ENCODE data around the gene FBRSL1.
A peak's percentile ranks its signal among the peaks of the same experiment; 100 is the strongest.

FBRSL1 gene

DNA sequence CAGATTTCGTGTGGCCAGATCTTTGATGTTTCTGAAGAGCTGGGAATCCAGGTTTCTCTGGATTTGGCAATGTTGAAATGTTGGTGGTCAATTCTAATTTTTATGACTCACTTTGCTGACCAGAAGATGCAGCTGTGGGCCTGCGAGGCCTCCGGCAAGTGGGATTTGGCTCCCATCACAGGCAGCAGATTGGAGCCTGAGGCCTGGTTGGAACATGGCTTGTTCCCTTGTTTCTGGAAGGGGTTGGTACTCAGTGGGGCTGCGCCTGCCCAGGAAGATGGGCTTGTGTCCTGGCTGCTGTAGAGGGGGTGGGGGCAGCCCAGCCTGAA lies 23.1 kb downstream of the FBRSL1 start:
- no peak for DNase-seq

DNA sequence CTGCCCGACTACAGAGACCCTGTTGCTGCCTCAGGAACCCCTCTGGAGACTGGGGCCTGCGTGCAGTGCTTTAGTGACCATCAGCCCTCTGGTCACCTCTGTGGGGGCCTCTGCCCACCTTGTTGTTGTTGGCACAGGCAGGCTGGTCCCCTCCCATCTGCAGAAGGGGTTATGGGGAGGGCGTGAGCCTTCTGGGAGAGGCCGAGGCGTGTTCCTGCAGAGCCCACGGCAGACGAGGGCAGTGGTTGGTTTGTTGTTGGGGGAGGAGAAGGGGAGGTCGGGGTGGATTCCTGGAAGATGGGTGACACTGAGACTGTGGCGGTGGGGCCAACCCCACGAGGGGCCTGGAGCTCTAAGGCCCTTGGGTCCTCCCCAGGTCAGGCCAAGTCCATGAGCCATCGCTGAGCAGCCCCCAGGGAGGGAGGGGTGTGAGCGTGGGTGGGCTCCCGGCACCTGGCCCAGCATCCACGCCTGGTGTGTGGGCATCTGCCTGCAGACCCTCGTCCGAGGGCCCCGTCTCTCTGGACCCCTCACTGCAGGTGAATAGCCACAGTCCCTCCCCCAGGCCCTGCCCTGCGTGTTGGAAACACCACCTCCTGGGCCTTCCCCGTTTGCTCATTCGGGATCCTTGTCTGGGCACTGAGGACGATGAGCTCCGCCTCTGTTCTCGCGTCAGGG lies 23.6 kb downstream of the FBRSL1 start:
- DNase-seq, result no peak

GRCh38 chr12:132514216-132514820 lies 24.4 kb downstream of the FBRSL1 start:
- DNase-seq, result no peak

- peak; percentile 24 for DNase-seq
These were observed 24.9 kb downstream of the FBRSL1 start for GRCh38 chr12:132514838-132515237.

- DNase-seq, result no peak
These were observed 26.4 kb downstream of the FBRSL1 start for GRCh38 chr12:132516095-132517012.

- DNase-seq, result no peak
These were observed 27.2 kb downstream of the FBRSL1 start for GRCh38 chr12:132517013-132517739.

DNA sequence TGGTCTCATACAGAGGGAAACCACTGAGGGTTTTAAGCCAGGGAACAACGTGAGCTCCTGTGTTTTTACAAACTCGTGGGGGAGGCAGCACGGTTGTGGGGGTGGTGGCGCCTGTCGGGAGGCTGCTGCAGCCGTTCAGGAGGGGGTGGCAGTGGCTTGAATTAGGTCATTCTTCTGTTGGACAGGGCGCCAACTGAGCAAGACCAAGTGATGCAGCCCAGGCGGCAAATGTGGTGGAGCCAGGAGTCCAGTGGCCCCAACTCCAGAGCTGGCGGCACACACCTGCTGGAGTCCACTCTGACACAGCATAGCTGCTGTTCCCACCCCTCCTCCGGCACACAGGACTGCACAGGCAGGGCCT lies 27.8 kb downstream of the FBRSL1 start:
- DNase-seq, result no peak

DNA sequence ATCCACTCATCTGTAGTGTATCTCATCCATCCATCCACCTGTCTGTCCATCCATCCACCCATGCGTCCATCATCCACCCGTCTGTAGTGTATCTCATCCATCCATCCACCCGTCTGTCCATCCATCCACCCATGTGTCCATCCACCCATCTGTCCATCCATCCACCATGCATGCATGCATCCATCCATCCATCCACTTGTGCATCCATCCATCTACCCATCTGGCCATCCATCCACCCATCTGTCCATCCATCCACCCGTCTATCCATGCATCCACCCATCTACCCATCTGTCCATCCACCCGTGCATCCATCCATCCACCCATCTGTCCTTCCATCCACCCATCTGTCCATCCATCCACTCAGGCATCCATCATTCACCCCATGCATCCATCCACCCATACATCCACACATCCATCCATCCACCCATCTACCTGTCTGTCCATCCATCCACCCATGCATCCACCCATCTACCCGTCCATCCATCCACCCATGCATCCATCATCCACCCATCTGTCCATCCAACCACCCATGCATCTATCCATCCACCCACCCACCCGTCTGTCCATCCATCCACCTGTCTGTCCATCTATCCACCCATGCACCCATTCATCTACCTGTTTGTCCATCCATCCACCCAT lies 28.5 kb downstream of the FBRSL1 start:
- no peak for DNase-seq

DNA sequence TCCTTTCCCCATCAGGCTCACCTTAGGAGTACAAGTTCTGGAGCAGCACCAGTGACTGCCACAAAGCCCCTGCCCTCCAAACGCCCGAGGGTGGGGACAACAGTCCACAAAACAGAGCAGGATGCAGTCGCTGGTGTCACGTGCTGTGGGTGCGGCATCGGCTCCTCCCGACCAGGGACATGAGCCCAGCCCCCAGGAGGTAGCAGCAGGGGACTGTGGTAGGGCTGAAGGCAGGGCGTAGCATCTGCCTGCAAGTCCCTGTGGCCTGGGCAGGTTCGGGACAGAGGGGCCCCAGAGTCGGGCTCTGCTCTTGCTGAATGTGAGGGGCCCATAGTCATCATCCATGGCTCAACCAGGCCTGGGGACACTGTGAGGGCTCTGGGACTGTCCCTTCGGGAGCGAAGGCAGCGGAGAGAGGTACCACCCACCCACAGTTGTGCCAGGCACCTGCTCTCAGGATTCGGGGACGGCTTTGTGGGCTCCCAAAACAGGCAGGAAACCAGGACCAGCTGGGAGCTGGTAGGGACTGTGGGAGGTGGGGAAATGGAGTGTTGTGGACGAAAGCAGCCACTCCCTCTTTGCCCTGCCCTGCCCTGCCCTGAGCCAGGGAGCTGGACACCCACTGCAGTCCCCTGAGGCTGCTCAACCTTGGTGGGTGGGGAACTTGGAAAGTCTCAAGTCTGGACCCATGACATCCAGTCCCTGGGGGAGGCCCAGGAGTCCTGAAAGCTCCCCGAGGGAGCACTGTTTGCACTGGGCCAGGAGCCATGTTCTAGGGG lies 30.7 kb downstream of the FBRSL1 start:
- DNase-seq, result peak; percentile 46

DNA sequence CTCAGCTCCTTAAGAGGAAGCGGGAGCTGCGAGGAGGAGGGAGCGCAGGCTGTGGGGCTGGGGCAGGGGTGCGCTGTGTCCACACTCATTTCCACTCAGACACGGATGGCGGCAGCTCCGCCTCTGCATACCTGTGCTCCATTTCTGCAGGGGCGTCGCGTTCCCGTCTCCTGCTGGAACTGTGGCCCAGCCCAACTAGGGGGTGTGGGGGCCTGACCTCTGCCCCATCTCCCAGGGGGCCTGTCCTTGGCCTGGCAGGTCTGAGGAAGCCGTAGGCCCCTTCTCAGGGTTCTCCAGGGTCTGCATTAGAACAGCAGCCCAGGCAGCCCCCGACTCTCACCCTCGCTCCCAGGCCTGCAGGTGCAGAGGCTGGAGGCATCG lies 31.2 kb downstream of the FBRSL1 start:
- no peak for DNase-seq

DNA sequence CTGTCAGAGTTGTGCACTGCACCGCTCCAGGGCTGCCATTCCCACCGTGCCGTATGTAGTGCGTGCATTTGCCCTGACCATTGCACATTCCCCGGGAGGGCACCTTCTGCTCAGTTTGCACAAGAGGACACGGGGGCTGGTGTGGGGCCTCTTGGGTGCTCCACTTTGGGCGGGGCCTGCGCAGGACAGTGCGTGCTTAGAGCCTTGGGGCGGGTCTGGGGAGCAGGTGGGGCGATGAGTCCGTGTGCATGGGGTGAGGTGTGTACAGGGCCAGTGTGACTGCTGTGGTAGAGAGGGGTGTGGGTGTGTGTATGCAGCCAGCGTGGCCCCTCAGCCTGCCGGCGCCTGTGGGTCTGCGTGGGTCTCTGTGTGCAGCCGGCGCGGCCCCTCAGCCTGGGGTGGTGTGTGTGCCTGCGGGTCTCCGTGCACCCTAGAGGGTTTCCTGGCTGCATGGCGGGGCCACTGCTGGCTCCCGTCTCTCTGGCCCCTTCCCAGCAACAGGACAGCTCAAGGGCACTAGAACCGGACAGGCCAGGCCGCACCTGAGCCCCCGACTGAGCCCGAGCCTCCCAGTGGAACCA lies 31.9 kb downstream of the FBRSL1 start:
- no peak for DNase-seq

DNA sequence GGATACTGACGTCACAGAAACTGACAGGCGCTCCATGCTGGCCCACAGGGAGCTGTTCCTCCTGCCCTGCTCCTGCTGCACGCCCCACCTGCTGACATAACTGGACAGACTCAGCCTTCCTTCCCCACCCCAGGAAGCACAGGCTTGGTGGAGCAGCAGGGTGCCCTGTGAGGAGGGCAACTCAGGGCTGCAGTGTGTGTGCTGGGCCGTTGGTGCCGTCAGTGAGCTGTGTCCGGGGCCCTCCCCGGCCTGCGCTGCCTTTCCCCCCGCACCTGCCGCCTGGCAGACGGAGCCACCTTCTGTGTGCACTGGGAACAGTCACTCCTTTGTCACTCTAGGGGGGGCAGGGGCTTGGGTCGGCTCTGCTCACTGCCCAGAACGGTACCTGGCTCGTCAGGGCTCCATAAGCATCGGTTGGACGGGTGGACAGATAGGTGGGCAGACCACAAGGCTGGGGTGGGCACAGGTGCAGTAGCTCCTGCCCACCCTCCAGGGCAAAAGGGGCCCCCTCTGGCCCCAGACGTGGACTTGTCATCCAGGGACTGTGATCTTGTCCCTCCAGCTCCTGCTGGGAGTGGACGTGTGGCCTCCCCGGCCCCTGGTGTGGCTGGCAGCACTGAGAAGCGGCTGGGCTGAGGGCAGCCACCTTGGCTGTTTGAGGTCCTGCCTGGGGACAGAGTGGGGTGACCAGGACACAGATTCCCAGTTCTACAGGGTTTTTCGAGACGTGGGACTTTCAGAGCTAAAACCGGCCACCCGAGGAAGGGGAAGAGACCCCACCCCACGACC lies 32.8 kb downstream of the FBRSL1 start:
- DNase-seq, result peak; percentile 75

DNA sequence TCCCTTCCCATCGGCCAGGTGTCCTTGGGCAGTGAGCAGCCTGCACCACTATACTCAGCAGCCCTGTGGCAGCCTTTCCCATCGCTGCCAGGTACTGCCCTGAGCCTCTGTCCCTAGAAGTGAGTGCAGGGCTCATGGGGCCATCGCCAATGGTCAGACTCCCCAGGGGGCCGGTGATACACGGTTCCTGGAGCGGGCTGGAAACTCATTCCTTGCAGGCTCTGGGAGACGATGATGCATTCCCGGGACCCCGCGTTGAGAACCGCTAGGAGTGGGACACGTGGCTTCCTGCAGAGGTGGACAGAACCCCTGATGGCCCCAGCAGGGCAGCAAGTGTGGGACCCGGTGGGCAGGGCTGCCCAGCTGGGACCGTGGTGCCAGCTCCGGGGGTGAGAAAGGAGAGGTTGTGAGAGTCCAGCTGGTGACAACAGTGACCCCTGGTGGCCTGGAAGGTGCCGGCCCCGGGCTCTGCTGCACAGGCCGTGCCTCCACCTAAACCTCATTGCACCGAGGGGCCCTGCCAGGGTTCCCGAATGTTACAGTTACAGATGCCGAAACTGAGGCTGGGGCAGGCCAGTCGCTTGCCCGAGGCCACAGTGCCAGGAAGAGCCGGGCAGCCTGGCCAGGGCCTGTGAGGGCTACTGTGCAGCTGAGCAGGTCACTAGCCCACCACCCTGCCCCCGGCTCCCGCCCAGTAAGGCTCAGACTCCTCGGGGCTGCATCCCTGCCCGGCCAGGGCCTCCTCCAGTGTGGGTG lies 33.8 kb downstream of the FBRSL1 start:
- DNase-seq, result peak; percentile 26

GRCh38 chr12:132524405-132524804 lies 34.5 kb downstream of the FBRSL1 start:
- DNase-seq, result no peak

GRCh38 chr12:132525011-132525832 lies 35.3 kb downstream of the FBRSL1 start:
- DNase-seq, result no peak

DNA sequence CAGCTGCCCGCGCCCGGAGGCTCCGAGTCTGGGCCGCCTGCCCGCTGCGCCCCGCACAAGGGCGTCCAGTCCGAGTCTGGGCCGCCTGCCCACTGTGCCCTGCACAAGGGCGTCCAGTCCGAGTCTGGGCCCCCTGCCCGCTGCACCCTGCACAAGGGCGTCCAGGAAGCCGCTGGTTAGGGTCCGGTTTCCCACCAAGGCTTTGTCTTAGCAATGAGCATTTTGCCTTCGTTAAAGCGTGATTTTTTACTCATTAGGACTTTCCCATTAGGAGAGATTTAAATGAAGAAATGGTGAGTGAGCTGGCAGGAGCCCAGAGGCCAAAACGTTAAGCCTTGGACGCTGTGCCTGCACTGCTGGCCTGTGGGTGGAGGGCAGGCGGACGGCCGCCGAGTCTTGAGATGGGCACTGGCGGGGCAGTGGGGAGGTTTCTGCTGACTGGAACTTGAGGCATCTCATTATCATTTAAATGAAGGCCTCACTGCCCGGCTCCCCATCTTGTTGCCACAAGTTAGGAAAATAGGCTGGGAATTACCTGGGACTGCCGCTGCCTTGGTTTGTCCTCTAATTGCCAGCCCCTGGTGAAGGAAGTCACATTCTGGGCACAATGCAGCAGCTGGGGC lies 36.0 kb downstream of the FBRSL1 start:
- DNase-seq, result no peak

- DNase-seq, result no peak
These were observed 37.4 kb downstream of the FBRSL1 start for GRCh38 chr12:132527186-132527882.

DNA sequence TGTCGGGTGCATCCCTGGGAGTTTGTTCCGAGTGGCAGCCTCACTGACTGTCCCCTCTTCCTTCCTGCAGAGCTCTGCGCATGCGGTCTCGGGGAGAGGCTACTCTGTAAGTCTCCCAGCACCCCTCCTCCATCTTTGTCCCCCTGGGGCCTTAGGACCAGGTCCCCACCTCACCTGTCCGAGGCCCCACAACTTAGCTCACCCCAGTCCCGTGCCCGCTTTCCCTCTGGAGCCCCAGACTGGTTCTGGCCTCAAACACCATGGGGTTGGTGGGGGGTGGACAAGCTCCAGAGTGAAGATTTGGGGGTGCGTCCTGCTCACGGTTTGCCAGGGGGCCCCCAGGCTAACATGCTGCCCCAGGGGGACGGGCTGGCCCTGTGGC lies 37.9 kb downstream of the FBRSL1 start:
- DNase-seq, result no peak

All from NCI-H2171 treated with DMSO at 0.1 percent for 48 hours (cell line).